Fibroblast of lung (primary cell): ENCODE measurements around the gene TERT. TPM values are rescaled to one million over a fixed set of nuclear protein-coding genes. Genes with fewer than 3 reads are reported as not detected.

Experiments used
- DNase-seq, 2 donors: peaks; one replicate each; pipeline versions ENCODE4 v3.0.0 to v3.0.0-alpha.2; 2010; ENCODE audit warnings: low read depth in 2 of 2
- H2AFZ ChIP-seq: 2 replicates; pipeline ENCODE4 v1.5.1; 2012; ENCODE audit warnings: low read length, control low read depth, inconsistent platforms
- H3K27ac ChIP-seq: 2 replicates; pipeline ENCODE4 v1.5.1; 2011; ENCODE audit warnings: low read length, control low read depth; ENCODE audit not compliant: insufficient read depth
- H3K27me3 ChIP-seq: 2 replicates; pipeline ENCODE4 v1.5.1; 2011; ENCODE audit warnings: mild to moderate bottlenecking, low read length; ENCODE audit not compliant: control insufficient read depth, insufficient read depth
- H3K36me3 ChIP-seq: 2 replicates; pipeline ENCODE4 v1.5.1; 2011; ENCODE audit warnings: low read length; ENCODE audit not compliant: control insufficient read depth, insufficient read depth
- H3K4me1 ChIP-seq: 2 replicates; pipeline ENCODE4 v1.5.1; 2011; ENCODE audit warnings: low read length; ENCODE audit not compliant: control insufficient read depth, insufficient read depth; ENCODE audit errors: extremely low read depth
- H3K4me2 ChIP-seq: 2 replicates; pipeline ENCODE4 v1.5.1; 2011; ENCODE audit warnings: low read length, control low read depth; ENCODE audit not compliant: insufficient read depth; ENCODE audit errors: extremely low read depth
- H3K4me3 ChIP-seq, 4 experiments: fragments of 200-600 bp in 1 of 4; sonication (generic) in 1 of 4; replicated peaks in 1 of 4; 2 replicates each; pipeline ENCODE4 v1.5.1; 2011 to 2016; ENCODE audit warnings: low read length in 4 of 4, low read depth in 3 of 4, mild to moderate bottlenecking in 3 of 4, control low read depth in 2 of 4, inconsistent platforms in 1 of 4, mixed read lengths in 1 of 4; ENCODE audit not compliant: insufficient read depth in 1 of 4; ENCODE audit errors: control extremely low read depth in 1 of 4
- H3K79me2 ChIP-seq: 2 replicates; pipeline ENCODE4 v1.5.1; 2012; ENCODE audit warnings: mild to moderate bottlenecking, low read length, inconsistent platforms; ENCODE audit not compliant: control insufficient read depth, insufficient read depth
- H3K9ac ChIP-seq: 2 replicates; pipeline ENCODE4 v1.5.1; 2011; ENCODE audit warnings: mild to moderate bottlenecking, low read length, control low read depth; ENCODE audit not compliant: insufficient read depth
- H3K9me3 ChIP-seq: 2 replicates; pipeline ENCODE4 v1.5.1; 2012; ENCODE audit warnings: low read depth, low read length; ENCODE audit not compliant: control insufficient read depth, insufficient read depth
- H4K20me1 ChIP-seq: 2 replicates; pipeline ENCODE4 v1.5.1; 2011; ENCODE audit warnings: low read length; ENCODE audit not compliant: control insufficient read depth, insufficient read depth; ENCODE audit errors: extremely low read depth
- CTCF ChIP-seq, 2 donors: IDR thresholded peaks in 1 of 2; conservative IDR thresholded peaks in 1 of 2; 1 replicate in 1 of 2; 2 replicates in 1 of 2; pipeline ENCODE4 v1.5.1; 2011 to 2012; ENCODE audit warnings: low read length in 2 of 2, control low read depth in 1 of 2, inconsistent platforms in 1 of 2, low read depth in 1 of 2, mild to moderate bottlenecking in 1 of 2
- EZH2 ChIP-seq: IDR thresholded peaks from 2 replicates; pipeline ENCODE4 v1.5.1; 2012; ENCODE audit warnings: low read length, control low read depth, mild to moderate bottlenecking; ENCODE audit errors: missing control alignments
- polyA plus RNA-seq, 2 donors: library from polyadenylated mRNA; depleted of rRNA in 1 of 2; stranded (reverse) in 1 of 2; unstranded in 1 of 2; fragments of >200 nt; gene quantifications; 2 replicates each; pipeline ENCODE4 v1.2.1, GENCODE V29; 2011 to 2012; ENCODE audit warnings: missing spikeins in 1 of 2
- total RNA-seq: library from RNA; depleted of rRNA; stranded (reverse); fragments of >200 nt; gene quantifications from 2 replicates; pipeline ENCODE4 v1.2.1, GENCODE V29; 2014

Gene TERT
- total and polyA plus RNA-seq, 2 donors (not counting 1 experiment from before 2014, with no cell fraction given): not detected

- TF ChIP-seq EZH2 (no peak), CTCF (conservative IDR thresholded peaks at IDR 0.05 in 1 of 2, IDR thresholded peaks at IDR 0.05 in 1 of 2; ENCODE audit: low read depth in 1 of 2, low read length in 2 of 2) (no peak)
- no peaks in the 10 kb centered on the region for H4K20me1 ChIP-seq
- no peaks in the 10 kb centered on the region for H3K79me2 ChIP-seq
- H3K9me3 ChIP-seq: no peaks in the 10 kb centered on the region
- peaks cover 31% of the 10 kb centered on the region for H3K36me3 ChIP-seq
- H2AFZ ChIP-seq: no peak overlapping the region
- H3K9ac ChIP-seq: no peak overlapping the region
- no peak for DNase-seq
- no peak overlapping the region for H3K4me3 ChIP-seq
- no peak overlapping the region for H3K27ac ChIP-seq
- no peaks in the 10 kb centered on the region for H3K27me3 ChIP-seq
- H3K4me1 ChIP-seq: no peaks in the 10 kb centered on the region
- H3K4me2 ChIP-seq: no peak overlapping the region
These were observed 42.1 kb upstream of the TERT start for GRCh38 chr5:1336749-1337488.

- no peak for TF ChIP-seq EZH2
- no peak for TF ChIP-seq CTCF (conservative IDR thresholded peaks at IDR 0.05 in 1 of 2, IDR thresholded peaks at IDR 0.05 in 1 of 2; ENCODE audit: low read depth in 1 of 2, low read length in 2 of 2)
- Histone ChIP-seq H3K27ac (no peak overlapping the region), H2AFZ (no peak overlapping the region), H4K20me1 (no peaks in the 10 kb centered on the region), H3K4me2 (no peak overlapping the region), H3K9me3 (no peaks in the 10 kb centered on the region), H3K4me3 (no peak overlapping the region), H3K4me1 (no peaks in the 10 kb centered on the region), H3K27me3 (no peaks in the 10 kb centered on the region), H3K36me3 (peaks cover 29% of the 10 kb centered on the region), H3K9ac (no peak overlapping the region), H3K79me2 (no peaks in the 10 kb centered on the region)
- DNase-seq: no peak
These were observed 41.3 kb upstream of the TERT start for GRCh38 chr5:1336106-1336561.

GRCh38 chr5:1335540-1336095, 40.8 kb upstream of the TERT start:
- Histone ChIP-seq H3K79me2 (no peaks in the 10 kb centered on the region), H3K4me3 (no peak overlapping the region), H4K20me1 (no peaks in the 10 kb centered on the region), H3K27ac (no peak overlapping the region), H3K36me3 (peaks cover 28% of the 10 kb centered on the region), H3K27me3 (no peaks in the 10 kb centered on the region), H3K4me1 (no peaks in the 10 kb centered on the region), H3K9me3 (no peaks in the 10 kb centered on the region), H3K9ac (no peak overlapping the region), H3K4me2 (no peak overlapping the region), H2AFZ (no peak overlapping the region)
- no peak for TF ChIP-seq EZH2
- TF ChIP-seq CTCF (conservative IDR thresholded peaks at IDR 0.05 in 1 of 2, IDR thresholded peaks at IDR 0.05 in 1 of 2; ENCODE audit: low read depth in 1 of 2, low read length in 2 of 2): no peak
- DNase-seq: no peak
